GM18861 (cell line): ENCODE data around the gene GPA33.
"Not testable (repeated sequence)": the region's sequence is repeated elsewhere in the genome, so short reads cannot be mapped to it uniquely, and the experiment has no call there.

Experiments
- ATAC-seq: cut with Tn5 transposase; IDR thresholded peaks from one replicate; pipeline ENCODE4 v1.9.1; 2021; ENCODE audit not compliant: unreplicated experiment

The GPA33 gene

DNA sequence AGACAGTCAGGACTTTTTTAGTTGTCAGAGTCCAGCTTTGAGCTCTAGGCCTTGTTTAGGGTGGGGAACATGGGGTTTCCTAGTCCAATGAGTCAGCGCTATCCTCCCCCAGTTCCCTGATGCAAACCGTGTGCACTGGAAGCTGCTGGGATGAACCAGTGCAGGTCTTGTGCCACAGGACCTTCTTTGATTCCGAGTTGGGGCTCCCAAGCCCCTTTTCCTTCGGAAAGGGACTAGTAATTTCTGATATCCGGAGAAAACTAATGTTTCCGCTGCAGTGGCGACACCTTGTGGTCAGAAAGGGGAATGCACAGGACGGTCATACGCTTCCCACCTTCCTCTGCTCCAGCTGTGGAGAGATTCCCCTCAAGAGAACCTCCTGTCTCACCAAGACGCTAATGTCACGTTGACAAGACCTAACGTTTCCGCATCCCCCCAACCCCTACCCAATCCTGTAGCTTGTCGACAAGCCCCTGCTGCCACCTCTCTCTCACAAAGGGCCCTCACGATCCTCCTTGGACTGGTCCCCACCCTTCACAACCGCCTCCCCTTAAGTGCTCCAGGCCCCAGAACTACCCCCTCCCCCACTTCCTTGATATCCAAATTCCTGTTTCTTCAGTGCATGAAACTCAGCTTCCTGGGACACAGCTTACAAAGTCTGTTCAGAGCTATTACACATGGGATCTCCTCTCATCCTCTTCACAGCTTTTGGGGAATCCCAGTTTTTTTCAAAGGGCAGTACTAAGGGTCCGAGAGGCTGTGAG lies 30.9 kb downstream of the GPA33 start:
- ATAC-seq = no peak

DNA sequence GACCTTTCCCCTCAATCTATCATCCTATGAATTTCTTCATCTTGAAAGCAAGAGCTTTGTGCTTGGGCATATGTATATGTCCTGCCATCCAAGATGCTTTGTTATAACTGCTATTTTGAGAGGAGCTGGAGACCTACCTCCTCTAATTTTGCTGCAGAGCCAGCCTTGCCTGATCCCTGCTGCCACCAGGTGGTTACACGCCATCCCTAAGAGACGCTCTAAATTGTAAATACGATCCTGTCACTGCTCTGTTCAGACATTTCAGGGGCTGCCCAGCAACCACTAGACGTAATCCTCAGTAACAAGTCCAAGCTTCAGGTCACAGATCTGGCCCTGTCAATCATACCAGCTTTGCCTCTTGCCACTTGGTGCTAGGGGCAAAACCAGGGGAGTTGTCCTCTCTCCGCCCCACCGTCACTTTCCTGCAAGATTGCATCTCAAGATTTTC lies 32.9 kb downstream of the GPA33 start:
- peak; percentile 66 for ATAC-seq

DNA sequence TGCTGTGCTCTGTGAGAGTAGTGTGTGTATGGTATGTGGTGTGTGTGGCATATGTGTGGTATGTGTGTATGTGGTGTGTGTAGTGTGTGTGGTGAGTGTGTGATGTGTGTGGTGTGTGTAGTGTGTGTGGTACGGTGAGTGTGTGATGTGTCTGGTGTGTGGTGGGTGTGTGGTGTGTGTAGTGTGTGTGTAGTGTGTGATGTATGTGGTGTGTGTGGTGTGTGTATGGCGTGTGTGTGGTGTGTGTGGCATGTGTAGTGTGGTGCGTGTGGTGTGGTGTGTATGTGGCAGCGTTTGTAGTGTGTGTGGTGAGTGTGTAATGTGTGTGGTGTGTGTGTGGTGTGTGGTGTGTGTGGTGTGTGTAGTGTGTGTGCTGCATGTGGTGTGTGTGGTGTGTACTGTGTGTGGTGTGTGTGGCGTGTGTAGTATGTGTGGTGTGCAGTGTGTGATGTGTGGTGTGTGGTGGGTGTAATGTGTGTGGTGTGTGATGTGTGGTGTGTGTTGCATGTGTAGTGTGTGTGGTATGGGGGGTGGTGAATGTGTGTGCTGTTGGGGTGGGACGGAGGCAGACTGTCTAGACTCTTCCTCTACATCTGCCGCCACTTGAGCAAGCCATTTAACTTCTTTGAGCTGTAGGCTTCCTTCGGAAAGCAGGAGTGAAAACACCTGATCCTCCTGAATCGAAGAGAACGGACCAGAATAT lies 33.5 kb downstream of the GPA33 start:
- peak; percentile 9 for ATAC-seq

DNA sequence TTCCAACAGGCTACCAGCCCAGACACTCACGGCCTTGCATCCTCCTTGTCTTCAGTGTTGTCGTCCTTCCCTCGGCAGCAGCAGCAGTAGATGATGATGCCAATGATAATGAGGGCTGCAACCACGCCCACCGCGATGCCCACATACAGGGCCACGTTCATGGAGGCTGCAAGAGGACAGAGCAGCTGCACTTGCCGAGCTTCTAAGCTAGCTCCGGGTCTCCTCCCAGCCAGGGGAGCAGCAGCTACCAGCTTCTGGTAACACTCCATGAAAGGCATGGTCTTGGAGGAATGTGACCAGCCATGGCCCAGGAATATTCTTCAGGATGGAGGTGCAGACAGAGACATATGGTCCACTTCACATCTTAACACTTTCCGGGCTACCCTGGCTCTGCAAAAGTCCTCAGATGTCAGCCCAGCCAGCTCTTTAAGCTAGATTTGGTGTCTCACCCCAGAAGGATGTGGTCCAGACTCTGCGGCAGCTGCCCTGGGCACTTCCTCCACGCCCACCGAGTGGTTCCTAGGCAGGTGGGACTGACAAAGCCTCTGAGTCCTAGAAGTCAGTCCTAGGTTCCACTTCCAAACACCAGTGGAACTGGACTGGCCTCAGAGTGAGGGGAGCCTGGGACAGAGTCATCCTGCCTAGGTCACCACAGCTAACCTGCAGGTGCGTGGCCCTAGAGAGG lies 35.1 kb downstream of the GPA33 start:
- no peak for ATAC-seq

DNA sequence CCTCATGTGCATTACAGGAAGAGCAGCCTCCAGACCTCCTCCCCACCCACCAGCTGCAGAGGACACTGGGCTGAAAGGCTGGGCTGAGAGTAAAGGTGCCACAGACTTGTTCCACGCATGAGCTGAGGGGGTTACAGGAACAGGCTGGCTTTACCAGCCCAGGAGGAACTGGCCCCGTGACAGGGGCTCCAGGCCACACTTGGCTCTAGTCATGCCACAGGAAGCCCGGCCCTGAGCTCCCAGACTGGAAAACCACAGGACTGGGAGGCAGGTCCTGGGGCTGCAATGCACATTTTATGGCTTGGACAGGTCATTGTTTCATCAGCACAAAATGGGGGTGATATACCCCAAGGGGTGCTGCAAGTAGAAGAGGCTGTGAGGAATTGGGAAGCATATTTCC lies 35.6 kb downstream of the GPA33 start:
- ATAC-seq = no peak

DNA sequence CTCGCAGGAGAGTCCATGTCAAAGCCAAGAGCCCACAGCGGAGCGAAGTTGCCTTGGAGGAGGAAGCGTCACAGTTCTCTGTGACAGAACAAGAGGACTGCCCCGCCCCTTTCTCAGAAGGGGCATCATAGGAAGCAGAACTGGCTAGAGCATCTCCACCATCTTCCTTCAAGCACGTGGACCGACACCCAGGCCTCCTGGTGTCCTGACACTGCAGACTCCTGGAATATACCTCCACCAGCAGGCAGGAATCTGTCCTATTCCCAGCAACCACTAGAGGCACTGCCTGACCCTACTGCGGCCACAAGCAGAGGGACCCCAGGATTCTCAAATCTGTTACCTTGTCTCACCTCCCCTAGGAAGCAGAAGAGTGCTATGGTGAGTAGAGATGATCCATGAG lies 37.8 kb downstream of the GPA33 start:
- no peak for ATAC-seq

DNA sequence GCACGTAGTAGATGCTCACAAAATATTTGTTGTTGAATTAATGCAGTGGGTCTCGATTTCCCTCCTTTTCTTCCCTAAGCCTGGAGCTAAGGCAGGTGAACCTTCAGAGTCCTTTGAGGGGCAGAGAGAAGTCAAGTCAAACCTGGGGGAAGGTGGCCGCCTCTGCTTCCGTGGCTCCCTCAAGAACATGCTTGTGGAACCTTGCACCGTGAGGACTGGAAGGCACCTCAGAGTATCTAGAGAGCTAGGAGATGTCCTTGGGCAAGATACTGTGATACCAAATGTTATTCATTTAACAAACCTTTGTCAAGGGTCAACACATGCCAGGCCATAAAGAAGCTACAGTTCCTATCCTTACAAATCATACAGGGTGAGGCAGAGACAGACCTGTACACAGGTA lies 38.3 kb downstream of the GPA33 start:
- no peak for ATAC-seq

DNA sequence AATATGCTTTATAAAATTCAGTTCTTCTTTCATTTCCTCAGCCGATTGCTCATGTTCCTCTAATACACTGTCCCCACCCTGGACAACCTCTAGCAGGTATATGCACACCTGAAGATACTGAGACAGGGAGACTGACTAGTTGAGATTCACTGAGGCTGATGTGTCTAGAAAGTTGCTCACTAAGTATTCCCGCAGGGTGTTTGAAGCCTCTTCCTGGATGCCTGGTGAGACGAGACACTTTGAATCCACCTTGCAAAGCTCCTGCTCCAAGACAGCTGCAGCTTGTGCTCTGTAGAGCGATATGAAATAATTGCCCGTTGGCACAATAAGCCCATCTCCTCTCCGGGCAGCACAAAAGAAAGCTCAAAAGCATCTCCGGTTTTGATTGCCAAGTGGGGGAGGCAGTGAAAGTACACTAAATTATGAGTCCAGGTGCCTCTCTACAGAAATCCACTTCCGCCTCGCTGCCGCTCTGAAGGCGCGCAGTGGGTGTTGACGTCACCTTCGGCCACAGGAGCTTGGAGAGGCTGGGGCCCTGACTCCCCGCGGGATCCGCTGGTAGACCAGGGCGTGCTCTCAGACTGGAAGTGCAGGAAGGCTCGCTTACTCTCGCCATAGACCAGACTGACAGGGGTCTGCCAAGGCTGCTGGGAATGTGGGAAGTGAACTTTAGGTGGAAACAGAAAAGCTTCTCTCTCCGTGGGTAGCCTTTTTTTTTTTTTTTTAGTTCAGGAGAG lies 46.3 kb downstream of the GPA33 start:
- ATAC-seq = peak; percentile 98

DNA sequence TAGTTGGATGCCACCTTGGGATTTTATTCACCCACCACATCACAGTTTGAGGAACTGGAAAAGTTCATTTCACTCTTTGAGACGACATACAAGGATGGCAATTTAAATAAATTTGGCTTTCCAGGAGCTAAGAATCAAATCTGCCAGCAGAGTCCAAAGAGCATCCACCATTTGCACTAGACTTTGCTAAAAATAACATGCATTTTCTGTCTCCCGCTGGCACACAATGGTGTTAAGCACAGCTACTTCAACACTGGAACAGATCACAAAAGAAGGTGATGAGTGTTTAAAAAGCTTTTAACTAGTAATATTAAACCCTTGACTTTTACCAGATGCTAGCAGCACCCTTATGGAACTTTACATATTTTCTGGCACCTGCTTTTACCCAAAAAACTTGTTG lies 56.5 kb downstream of the GPA33 start:
- ATAC-seq = no peak

DNA sequence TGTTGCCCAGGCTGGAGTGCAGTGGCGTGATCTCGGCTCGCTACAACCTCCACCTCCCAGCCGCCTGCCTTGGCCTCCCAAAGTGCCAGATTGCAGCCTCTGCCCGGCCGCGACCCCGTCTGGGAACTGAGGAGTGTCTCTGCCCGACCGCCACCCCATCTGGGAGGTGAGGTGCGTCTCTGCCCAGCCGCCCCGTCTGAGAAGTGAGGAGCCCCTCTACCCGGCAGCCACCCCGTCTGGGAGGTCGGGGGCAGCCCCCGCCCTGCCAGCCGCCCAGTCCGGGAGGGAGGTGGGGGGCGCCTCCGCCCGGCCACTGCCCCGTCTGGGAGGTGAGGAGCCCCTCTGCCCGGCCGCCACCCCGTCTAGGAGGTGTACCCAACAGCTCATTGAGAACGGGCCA lies 60.6 kb downstream of the GPA33 start:
- ATAC-seq = not testable (repeated sequence)

DNA sequence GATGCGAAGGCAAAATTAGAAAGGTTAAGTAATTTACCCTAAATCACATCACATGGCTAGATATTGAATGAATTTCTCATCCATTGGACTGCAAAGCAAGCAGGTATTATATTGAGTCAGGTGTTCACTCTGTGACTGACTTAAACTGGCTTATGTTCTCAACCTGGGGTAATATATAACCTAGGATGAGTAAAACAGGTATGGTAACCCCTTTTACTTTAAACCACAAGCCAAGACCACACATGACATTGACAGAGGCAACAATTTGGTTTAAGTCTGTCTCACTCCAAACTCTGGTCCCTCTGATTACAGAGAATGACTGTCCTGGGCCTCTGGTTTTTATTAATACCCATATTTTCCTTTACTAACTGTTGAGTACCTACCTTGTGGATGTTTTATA lies 67.8 kb downstream of the GPA33 start:
- peak; percentile 93 for ATAC-seq

DNA sequence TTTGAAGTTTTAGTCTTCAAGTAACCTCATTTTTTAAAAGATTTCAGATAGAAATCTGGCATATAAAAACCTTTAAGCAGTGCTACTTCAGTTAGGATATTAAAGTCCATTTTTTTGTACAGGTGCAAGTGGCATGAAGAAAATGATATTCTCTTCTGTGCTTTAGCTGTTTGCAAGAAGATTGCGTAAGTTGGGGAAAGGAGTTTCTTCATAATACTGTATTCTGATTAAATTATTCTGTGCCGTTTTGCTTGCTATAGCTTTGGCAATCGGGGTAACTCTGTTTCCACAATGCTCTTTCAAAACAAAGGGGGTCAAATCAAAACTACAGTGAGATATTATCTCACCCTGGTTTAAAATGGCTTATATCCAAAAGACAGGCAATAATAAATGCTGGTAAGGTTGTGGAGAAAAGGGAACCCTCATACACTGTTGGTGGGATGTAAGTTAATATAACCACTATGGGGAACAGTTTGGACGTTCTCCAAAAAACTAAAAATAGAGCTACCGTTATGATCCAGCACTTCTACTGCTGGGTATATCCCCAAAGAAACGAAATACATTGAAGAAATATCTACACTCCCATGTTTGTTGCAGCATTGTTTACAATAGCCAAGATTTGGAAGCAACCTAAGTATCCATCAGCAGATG lies 74.0 kb downstream of the GPA33 start:
- ATAC-seq = no peak

DNA sequence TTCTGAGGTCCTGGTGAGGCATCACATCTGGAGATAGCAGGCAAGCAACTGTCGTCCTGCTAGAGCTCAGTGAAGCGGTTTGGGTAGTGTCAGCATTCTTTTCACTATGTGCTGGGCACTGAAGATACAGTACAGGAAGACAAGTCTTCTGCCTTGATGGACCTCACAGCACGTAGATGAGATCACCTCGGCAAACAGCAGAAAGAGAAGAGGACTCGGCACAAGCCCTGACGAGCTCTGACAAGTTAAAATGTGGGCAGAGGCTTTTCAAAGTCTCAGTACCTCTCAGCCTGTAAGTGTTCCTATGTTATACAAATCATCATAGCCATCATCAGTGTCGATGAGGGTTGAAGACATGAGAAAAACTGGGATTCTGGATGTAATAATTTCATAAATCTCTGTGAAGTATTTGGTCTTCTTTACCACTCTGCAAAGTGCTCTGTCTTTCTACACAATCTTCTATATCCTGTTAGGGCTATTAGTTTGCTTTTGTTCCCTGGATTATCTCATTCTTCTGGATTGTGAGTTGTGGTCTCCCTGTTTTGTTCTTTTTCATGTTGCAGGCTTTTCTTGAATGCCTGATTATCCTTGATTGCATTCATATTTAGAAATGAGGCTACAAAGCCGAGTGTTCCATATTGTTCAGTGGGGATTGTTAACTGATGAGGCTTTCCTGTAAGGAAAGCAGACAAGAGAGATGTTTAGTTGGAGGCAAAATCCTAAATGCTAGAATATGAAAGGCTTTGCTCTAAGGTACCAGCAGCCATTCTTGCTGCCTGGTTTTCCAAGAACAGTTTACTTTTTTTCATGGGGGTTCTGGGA lies 76.9 kb downstream of the GPA33 start:
- ATAC-seq = no peak

DNA sequence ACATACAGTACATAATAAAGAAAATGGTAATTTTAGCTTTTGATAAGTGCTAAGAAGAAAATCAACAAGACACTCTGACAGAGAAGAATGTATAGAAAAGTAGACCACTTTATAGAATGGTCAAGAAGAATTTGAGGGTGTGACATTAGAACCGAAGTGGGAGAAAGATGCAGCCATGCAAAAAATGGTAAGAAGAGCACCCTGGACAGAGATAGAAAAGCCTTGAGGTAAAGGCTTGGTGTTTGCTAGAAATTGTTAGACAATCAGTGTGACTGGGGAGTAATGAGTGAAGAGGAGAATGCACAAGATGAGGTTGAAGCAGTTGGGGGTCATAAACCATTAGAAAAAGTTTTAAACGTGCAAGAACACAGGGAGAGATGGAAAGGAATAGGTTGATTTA lies 77.6 kb downstream of the GPA33 start:
- ATAC-seq = no peak

DNA sequence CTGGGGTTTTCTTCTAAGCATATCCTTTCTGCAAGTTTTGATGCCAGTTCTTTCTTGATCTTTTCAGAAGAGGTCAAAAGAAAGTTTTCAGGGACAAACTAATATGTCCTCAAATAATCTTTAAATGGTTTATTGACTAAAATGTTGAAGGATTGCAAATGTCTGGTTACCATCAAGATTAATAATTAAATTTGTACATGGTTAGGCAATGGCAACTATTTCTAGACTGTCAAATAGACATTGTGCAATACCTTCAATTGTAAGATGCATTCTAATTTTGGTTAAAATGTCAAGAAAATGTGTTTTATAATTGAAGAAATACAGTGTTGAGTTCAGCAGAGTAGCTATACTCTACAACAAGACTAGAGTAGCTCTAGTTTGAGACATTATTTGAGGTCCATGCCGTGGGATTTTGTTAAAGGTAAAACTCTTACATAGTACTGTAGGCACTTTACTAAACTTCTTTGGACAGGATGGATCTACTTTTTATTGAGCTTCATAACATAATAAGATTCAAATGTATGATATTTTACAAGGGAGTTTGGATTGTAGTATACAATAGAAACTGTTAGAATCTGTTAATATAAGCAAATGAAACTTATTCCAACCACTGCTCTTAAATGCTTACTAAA lies 78.5 kb downstream of the GPA33 start:
- no peak for ATAC-seq

DNA sequence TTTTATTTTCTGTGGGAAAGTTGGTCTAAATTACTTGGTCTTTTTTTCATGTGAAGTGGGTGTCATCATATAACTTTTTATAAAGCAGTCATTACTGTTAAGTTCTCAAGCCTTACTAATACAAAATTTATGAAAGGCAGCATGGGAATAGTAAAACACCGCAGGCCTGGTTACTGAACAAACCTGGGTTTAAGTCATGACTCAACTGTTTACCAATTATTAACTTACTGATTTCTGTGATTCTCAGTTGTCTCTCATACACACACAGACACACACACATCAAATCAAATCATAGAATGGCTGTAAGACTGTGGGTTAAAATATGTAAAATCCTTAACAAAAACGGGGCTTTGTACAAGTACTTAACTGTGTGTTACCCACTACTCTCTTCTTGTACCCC lies 86.5 kb downstream of the GPA33 start:
- ATAC-seq = peak; percentile 38
